Stimulated activated CD8-positive, alpha-beta memory T cell treated with anti-CD3 and anti-CD28 coated beads, Interleukin-7, amount 100 ng/mL, for 4 hours (primary cell): ENCODE measurements around the gene HSPA12A.

Experiments
- DNase-seq, 2 donors: peaks; one replicate each; pipeline ENCODE4 v3.0.0-alpha.2; 2020; ENCODE audit warnings: low read depth in 2 of 2

Gene HSPA12A

GRCh38 chr10:116631871-116632295 is 110.5 kb downstream of the HSPA12A start:
- no peak for DNase-seq

- DNase-seq: no peak
Observed at GRCh38 chr10:116630020-116630419, 112.3 kb downstream of the HSPA12A start.

GRCh38 chr10:116629340-116629739 is 113.0 kb downstream of the HSPA12A start:
- DNase-seq: no peak

- DNase-seq: no peak
Observed at GRCh38 chr10:116627386-116627933, 114.9 kb downstream of the HSPA12A start.

GRCh38 chr10:116626815-116627214 is 115.6 kb downstream of the HSPA12A start:
- DNase-seq: no peak

GRCh38 chr10:116625845-116626244 is 116.5 kb downstream of the HSPA12A start:
- no peak for DNase-seq

- no peak for DNase-seq
Observed at GRCh38 chr10:116621934-116622655, 120.3 kb downstream of the HSPA12A start.

- DNase-seq: no peak
Observed at GRCh38 chr10:116621476-116621875, 120.9 kb downstream of the HSPA12A start.
